Lung (tissue), 12 donors: ENCODE results near the gene FNIP2. TPM values are rescaled to one million over a fixed set of nuclear protein-coding genes. Genes with fewer than 3 reads are reported as not detected.

Experiments
- ATAC-seq: fragments of 200-7000 bp; cut with Tn5 transposase; one replicate; pipeline ENCODE4 v1.9.1; 2020; ENCODE audit warnings: moderate number of reproducible peaks; ENCODE audit not compliant: insufficient read depth, low FRiP score
- DNase-seq, 3 donors: peaks; one replicate each; pipeline ENCODE4 v3.0.0-alpha.2; 2013 to 2017
- H3K27ac ChIP-seq, 2 donors: one replicate each; pipeline ENCODE4 v1.5.1; 2013; ENCODE audit warnings: mild to moderate bottlenecking in 2 of 2, moderate library complexity in 2 of 2, control low read depth in 1 of 2, inconsistent platforms in 1 of 2, low read depth in 1 of 2, low read length in 1 of 2
- H3K27me3 ChIP-seq, 3 donors: one replicate each; pipeline ENCODE4 v1.5.1; 2013; ENCODE audit warnings: low read length in 2 of 3; ENCODE audit not compliant: control insufficient read depth in 3 of 3, insufficient read depth in 3 of 3
- H3K36me3 ChIP-seq, 4 donors: one replicate each; pipeline ENCODE4 v1.5.1; 2013; ENCODE audit warnings: low read length in 4 of 4, mild to moderate bottlenecking in 1 of 4, moderate library complexity in 1 of 4; ENCODE audit not compliant: control insufficient read depth in 4 of 4, insufficient read depth in 4 of 4
- H3K4me1 ChIP-seq, 5 donors: one replicate each; pipeline ENCODE4 v1.5.1; 2013; ENCODE audit warnings: low read length in 5 of 5, mild to moderate bottlenecking in 2 of 5, moderate library complexity in 1 of 5; ENCODE audit not compliant: control insufficient read depth in 5 of 5, insufficient read depth in 5 of 5
- H3K4me3 ChIP-seq: one replicate; pipeline ENCODE4 v1.5.1; 2013; ENCODE audit warnings: mild to moderate bottlenecking, control low read depth, moderate library complexity
- H3K9ac ChIP-seq, 2 donors: one replicate each; pipeline ENCODE4 v1.5.1; 2013; ENCODE audit warnings: low read length in 2 of 2, control low read depth in 1 of 2; ENCODE audit not compliant: insufficient read depth in 1 of 2
- H3K9me3 ChIP-seq, 4 donors: one replicate each; pipeline ENCODE4 v1.5.1; 2013; ENCODE audit warnings: low read length in 3 of 4, mild to moderate bottlenecking in 1 of 4, moderate library complexity in 1 of 4; ENCODE audit not compliant: control insufficient read depth in 4 of 4, insufficient read depth in 3 of 4
- WGBS, 2 donors: extraction: QIAGEN DNeasy Blood & Tissue Kit; methylation state at CpG; one replicate each; pipeline ENCODE4 v1.1.7; 2013; 5-methylcytosine and 5-hydroxymethylcytosine counted together
- polyA plus RNA-seq, 2 donors: library from polyadenylated mRNA; stranded (reverse); fragments of 200-250 nt; gene quantifications; one replicate each; pipeline ENCODE4 v1.2.1, GENCODE V29; 2013
- total RNA-seq, 2 donors: library from RNA; depleted of rRNA in 1 of 2; stranded (reverse); fragments of >200 nt in 1 of 2; gene quantifications; one replicate each; pipeline ENCODE4 v1.2.1, GENCODE V29; 2014 to 2021
- TF ChIP-seq, protein P1 (sequence below): IDR thresholded peaks from 2 replicates; pipeline ENCODE4 v1.5.1; 2012; ENCODE audit warnings: mild to moderate bottlenecking; ENCODE audit errors: control extremely low read depth, extremely low read depth
- donor health status: control.
- donor health status: control.
- donor health status: Bipolar disorder and iron deficiency.
- donor health status: healthy.
- donor health status: DM: yes; HTN: yes; CAD: no.

Gene FNIP2
- total and polyA plus RNA-seq, 4 donors, result 12.1 to 150 (median 44.6) TPM

- Histone ChIP-seq H3K9ac (no peak overlapping the region), H3K4me3 (no peak overlapping the region), H3K4me1 (peaks cover 0 to 3% (median 0%) of the 10 kb centered on the region in 5 donors), H3K36me3 (peaks cover 5 to 15% (median 10%) of the 10 kb centered on the region in 4 donors), H3K9me3 (no peaks in the 10 kb centered on the region), H3K27ac (peak overlapping the region in 1 of 2 donors; percentile 94), H3K27me3 (no peaks in the 10 kb centered on the region)
- TF ChIP-seq, protein P1, sequence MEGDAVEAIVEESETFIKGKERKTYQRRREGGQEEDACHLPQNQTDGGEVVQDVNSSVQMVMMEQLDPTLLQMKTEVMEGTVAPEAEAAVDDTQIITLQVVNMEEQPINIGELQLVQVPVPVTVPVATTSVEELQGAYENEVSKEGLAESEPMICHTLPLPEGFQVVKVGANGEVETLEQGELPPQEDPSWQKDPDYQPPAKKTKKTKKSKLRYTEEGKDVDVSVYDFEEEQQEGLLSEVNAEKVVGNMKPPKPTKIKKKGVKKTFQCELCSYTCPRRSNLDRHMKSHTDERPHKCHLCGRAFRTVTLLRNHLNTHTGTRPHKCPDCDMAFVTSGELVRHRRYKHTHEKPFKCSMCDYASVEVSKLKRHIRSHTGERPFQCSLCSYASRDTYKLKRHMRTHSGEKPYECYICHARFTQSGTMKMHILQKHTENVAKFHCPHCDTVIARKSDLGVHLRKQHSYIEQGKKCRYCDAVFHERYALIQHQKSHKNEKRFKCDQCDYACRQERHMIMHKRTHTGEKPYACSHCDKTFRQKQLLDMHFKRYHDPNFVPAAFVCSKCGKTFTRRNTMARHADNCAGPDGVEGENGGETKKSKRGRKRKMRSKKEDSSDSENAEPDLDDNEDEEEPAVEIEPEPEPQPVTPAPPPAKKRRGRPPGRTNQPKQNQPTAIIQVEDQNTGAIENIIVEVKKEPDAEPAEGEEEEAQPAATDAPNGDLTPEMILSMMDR, result no peak
- DNase-seq (no peak), ATAC-seq (no peak)
- WGBS, 2 donors, result 89 to 90% methylated on average over 3 of the region's 3 CpGs
Measured at GRCh38 chr4:158841540-158841939, 72.7 kb downstream of the FNIP2 start.

GRCh38 chr4:158845311-158846041 is 76.7 kb downstream of the FNIP2 start:
- peaks cover 0 to 12% (median 0%) of the 10 kb centered on the region in 5 donors for H3K4me1 ChIP-seq
- no peak overlapping the region for H3K9ac ChIP-seq
- 83 to 91% methylated on average over 4 of the region's 4 CpGs for WGBS, 2 donors
- DNase-seq (no peak), ATAC-seq (no peak)
- H3K27ac ChIP-seq, result no peak overlapping the region
- no peaks in the 10 kb centered on the region for H3K27me3 ChIP-seq
- H3K9me3 ChIP-seq, result no peaks in the 10 kb centered on the region
- TF ChIP-seq, protein P1, result no peak
- no peak overlapping the region for H3K4me3 ChIP-seq
- peaks cover 5 to 25% (median 12%) of the 10 kb centered on the region in 4 donors for H3K36me3 ChIP-seq

GRCh38 chr4:158847535-158847934 is 78.7 kb downstream of the FNIP2 start:
- no peaks in the 10 kb centered on the region for H3K9me3 ChIP-seq
- H3K4me1 ChIP-seq, result peaks cover 0 to 12% (median 0%) of the 10 kb centered on the region in 5 donors
- WGBS, 2 donors, result 92 to 99% methylated on average over 4 of the region's 4 CpGs
- DNase-seq (no peak), ATAC-seq (no peak)
- TF ChIP-seq, protein P1, result no peak
- H3K27me3 ChIP-seq, result no peaks in the 10 kb centered on the region
- H3K36me3 ChIP-seq, result peaks cover 3 to 23% (median 15%) of the 10 kb centered on the region in 4 donors
- H3K9ac ChIP-seq, result no peak overlapping the region
- no peak overlapping the region for H3K27ac ChIP-seq
- H3K4me3 ChIP-seq, result no peak overlapping the region
